ENCODE measurements around the gene IL1RL2.

- no peak for TF ChIP-seq EZH2 (IDR thresholded peaks at IDR 0.05; ENCODE audit: borderline replicate concordance, low read depth, low read length, poor library complexity, severe bottlenecking)
- no peak for TF ChIP-seq CTCF (conservative IDR thresholded peaks at IDR 0.05; ENCODE audit: low read depth, low read length)
Measured at GRCh38 chr2:102238778-102239177, 52.0 kb downstream of the IL1RL2 start.
